ENCODE data around the gene DCAF5.
"Not testable (repeated sequence)": the region's sequence is repeated elsewhere in the genome, so short reads cannot be mapped to it uniquely, and the experiment has no call there.

The DCAF5 gene

DNA sequence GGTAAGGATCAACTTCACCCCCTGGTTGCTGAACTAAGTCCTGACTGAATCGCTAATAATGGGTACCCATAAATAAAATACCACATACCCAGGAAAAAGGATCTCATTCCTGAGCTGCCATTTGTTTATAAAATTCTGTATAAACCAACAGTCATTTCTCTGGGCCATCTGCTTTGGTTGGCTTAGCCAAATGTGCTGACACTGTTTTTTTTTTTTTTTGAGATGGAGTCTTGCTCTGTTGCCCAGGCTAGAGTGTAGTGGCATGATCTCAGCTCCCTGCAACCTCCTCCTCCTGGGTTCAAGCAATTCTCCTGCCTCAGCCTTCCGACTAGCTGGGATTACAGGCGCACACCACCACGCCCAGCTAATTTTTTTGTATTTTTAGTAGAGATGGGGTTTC lies 87.0 kb downstream of the DCAF5 start:
- Histone ChIP-seq H3K4me1 (ENCODE audit: control insufficient read depth in 5 of 5, insufficient read depth in 5 of 5, low read length in 5 of 5) (peaks cover 0 to 25% (median 9%) of the 10 kb centered on the region in 5 donors), H3K36me3 (ENCODE audit: control insufficient read depth in 5 of 5, insufficient read depth in 5 of 5, low read length in 5 of 5) (peaks cover 15 to 33% (median 19%) of the 10 kb centered on the region in 5 donors)
- not testable (repeated sequence) for H3K4me3 ChIP-seq (ENCODE audit: low read depth in 1 of 5, low read length in 5 of 5); H3K9ac ChIP-seq (ENCODE audit: low read length in 5 of 5); H3K27me3 ChIP-seq (ENCODE audit: control insufficient read depth in 5 of 5, insufficient read depth in 4 of 5, low read length in 5 of 5); H3K9me3 ChIP-seq (ENCODE audit: control insufficient read depth in 5 of 5, low read length in 5 of 5); H3K27ac ChIP-seq (ENCODE audit: low read depth, low read length)

DNA sequence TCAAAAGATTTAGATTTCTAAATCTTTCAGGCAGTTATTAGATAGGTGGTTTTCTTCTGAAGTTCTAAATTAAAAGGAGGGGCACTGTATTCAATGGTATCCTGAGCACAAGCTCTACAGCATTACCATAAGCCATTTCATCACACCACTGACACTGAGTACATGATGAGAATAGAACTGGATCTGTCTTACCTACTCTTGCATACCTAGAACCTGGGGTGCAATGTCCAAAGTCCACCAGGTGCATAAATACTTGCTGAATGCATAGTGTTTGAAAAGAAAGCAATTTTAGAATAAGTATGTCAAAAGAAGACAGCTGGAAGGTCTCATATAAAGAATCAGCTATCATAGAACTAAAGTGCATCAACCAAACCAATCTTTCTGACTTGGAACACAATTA lies 88.3 kb downstream of the DCAF5 start:
- Histone ChIP-seq H3K9me3 (ENCODE audit: control insufficient read depth in 5 of 5, low read length in 5 of 5) (no peaks in the 10 kb centered on the region), H3K27ac (ENCODE audit: low read depth, low read length) (no peak overlapping the region), H3K4me1 (ENCODE audit: control insufficient read depth in 5 of 5, insufficient read depth in 5 of 5, low read length in 5 of 5) (peaks cover 0 to 29% (median 14%) of the 10 kb centered on the region in 5 donors), H3K9ac (ENCODE audit: low read length in 5 of 5) (no peak overlapping the region), H3K27me3 (ENCODE audit: control insufficient read depth in 5 of 5, insufficient read depth in 4 of 5, low read length in 5 of 5) (no peaks in the 10 kb centered on the region), H3K4me3 (ENCODE audit: low read depth in 1 of 5, low read length in 5 of 5) (no peak overlapping the region), H3K36me3 (ENCODE audit: control insufficient read depth in 5 of 5, insufficient read depth in 5 of 5, low read length in 5 of 5) (peaks cover 15 to 37% (median 19%) of the 10 kb centered on the region in 5 donors)

DNA sequence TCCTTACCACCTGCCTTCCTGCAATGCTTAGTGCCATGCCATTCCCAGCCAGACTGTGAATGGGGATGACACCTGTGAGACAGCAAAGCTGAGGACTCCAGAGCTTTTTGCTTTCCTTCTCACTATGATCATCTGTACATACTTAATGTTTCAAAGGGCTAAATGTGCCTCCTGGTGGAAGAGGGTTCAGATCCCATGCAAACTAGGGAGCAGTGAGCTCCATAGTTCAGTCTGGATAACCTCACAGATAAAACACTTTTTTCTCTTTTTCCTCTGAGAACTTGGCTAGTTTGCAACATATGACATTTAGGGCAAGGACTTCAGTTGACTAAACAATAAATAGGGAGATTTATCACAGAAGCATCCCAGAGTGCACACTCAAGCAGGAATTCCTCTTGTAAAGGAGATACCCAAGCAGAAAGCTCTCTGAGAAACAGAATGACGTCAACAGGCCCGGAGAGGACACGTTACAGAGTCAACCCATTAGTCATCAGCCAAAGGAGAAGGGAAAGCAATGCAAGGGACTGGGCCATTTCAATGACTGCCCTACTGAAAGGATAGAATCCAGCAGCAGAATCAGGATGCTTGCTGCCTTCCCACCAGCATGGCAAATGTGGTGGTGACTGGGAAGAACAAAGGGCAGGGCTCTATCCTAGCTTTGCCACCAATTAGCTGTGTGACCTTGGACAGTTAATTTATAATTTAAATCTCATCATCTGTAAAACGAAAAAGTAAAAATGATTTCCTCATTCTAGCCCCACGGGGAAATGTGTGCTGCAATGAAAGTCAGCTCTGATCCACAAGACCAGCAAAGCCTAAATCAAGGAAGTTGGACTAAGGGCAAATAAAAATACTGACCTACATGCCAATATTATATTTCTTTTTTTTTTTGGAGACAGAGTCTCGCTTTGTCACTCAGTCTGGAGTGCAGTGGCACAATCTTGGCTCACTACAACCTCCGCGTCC lies 93.0 kb downstream of the DCAF5 start:
- Histone ChIP-seq H3K27ac (ENCODE audit: low read depth, low read length) (peak overlapping the region; percentile 74), H3K9ac (ENCODE audit: low read length in 5 of 5) (no peak overlapping the region), H3K36me3 (ENCODE audit: control insufficient read depth in 5 of 5, insufficient read depth in 5 of 5, low read length in 5 of 5) (peaks cover 15 to 55% (median 32%) of the 10 kb centered on the region in 5 donors), H3K27me3 (ENCODE audit: control insufficient read depth in 5 of 5, insufficient read depth in 4 of 5, low read length in 5 of 5) (no peaks in the 10 kb centered on the region), H3K4me1 (ENCODE audit: control insufficient read depth in 5 of 5, insufficient read depth in 5 of 5, low read length in 5 of 5) (peaks cover 0 to 18% (median 12%) of the 10 kb centered on the region in 5 donors), H3K4me3 (ENCODE audit: low read depth in 1 of 5, low read length in 5 of 5) (no peak overlapping the region), H3K9me3 (ENCODE audit: control insufficient read depth in 5 of 5, low read length in 5 of 5) (no peaks in the 10 kb centered on the region)

DNA sequence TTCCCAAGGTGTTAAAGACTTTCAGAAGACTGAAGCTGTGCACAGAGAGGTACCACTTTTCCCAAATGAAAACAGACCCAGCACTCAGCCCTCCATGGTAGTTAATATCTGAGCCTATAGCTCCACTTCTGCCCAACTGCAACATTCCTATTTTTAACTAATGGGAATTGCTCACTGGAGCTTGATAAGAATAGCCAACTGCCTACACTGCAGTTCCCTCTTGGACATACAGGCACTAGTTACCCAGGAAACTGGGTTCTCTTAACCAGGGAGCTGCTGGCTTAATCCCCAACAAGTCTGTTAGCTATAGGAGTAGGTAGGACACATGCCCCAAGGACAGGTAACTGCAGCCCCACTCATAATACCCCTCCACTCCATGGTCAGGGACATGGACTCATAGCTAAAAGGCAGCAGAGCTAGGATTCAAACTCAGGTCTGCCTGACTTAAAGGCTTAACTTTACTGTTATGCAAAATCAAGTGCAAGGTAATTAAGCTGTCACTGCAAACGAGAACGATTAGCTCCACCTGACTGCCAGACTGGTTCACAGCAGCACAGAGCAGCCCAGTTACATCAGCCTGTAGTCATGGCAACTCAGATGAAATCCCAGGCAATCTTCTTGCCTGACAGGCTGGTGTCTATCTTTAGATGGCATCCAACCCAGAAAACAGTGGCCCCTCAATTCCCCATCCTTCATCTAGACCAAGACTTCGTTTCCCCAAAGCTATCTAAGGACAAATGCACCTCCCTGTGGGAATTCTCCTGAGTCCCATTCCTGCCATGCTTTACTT lies 96.7 kb downstream of the DCAF5 start:
- Histone ChIP-seq H3K9me3 (ENCODE audit: control insufficient read depth in 5 of 5, low read length in 5 of 5) (no peaks in the 10 kb centered on the region), H3K4me1 (ENCODE audit: control insufficient read depth in 5 of 5, insufficient read depth in 5 of 5, low read length in 5 of 5) (peaks cover 3 to 32% (median 21%) of the 10 kb centered on the region in 5 donors), H3K27ac (ENCODE audit: low read depth, low read length) (no peak overlapping the region), H3K9ac (ENCODE audit: low read length in 5 of 5) (no peak overlapping the region), H3K4me3 (ENCODE audit: low read depth in 1 of 5, low read length in 5 of 5) (no peak overlapping the region), H3K36me3 (ENCODE audit: control insufficient read depth in 5 of 5, insufficient read depth in 5 of 5, low read length in 5 of 5) (peaks cover 0 to 47% (median 32%) of the 10 kb centered on the region in 5 donors), H3K27me3 (ENCODE audit: control insufficient read depth in 5 of 5, insufficient read depth in 4 of 5, low read length in 5 of 5) (no peaks in the 10 kb centered on the region)

DNA sequence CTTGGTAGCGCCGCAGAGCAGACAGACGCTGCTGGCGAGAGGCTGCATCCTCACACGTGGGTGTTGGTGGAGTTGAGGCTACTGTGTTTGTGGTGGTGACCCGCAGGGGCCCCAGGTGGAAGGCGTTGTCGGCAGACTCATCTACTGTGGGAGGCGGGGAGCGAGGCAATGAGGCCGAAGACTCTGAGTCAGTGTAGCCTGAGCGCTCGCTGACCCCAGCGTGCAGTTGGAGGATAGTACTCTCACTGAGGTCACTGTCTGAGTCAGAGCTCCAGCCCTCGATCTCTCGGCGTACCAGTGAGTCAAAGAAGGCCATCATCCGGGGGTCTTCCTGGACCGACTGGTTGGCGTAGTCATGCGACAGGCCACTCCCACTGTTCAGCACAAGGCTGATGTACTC lies 97.8 kb downstream of the DCAF5 start:
- Histone ChIP-seq H3K4me1 (ENCODE audit: control insufficient read depth in 5 of 5, insufficient read depth in 5 of 5, low read length in 5 of 5) (peaks cover 4 to 39% (median 31%) of the 10 kb centered on the region in 5 donors), H3K27ac (ENCODE audit: low read depth, low read length) (no peak overlapping the region), H3K36me3 (ENCODE audit: control insufficient read depth in 5 of 5, insufficient read depth in 5 of 5, low read length in 5 of 5) (peaks cover 0 to 39% (median 30%) of the 10 kb centered on the region in 5 donors)

DNA sequence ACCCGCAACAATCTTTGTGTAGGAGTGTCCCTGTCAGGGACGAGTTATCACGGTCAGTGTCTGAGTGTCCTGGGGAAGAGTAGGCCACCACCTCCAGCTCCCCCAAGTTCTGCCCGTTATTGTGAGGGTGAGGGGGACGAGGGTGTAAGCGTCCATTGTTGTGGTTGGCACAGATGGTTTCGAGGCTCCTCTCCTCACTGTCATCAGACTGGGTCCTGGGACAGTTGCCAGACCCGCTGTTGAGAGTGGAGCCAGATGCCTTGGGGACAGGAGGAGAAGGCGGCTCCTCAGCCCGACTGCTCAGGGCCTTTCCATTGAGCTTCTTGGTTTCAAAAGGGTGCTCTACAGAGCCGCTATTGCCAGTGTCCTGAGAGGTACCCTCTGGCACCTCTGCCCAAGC lies 98.9 kb downstream of the DCAF5 start:
- Histone ChIP-seq H3K4me1 (ENCODE audit: control insufficient read depth in 5 of 5, insufficient read depth in 5 of 5, low read length in 5 of 5) (peaks cover 7 to 41% (median 39%) of the 10 kb centered on the region in 5 donors), H3K36me3 (ENCODE audit: control insufficient read depth in 5 of 5, insufficient read depth in 5 of 5, low read length in 5 of 5) (peaks cover 0 to 34% (median 27%) of the 10 kb centered on the region in 5 donors), H3K9me3 (ENCODE audit: control insufficient read depth in 5 of 5, low read length in 5 of 5) (no peaks in the 10 kb centered on the region), H3K4me3 (ENCODE audit: low read depth in 1 of 5, low read length in 5 of 5) (no peak overlapping the region), H3K27me3 (ENCODE audit: control insufficient read depth in 5 of 5, insufficient read depth in 4 of 5, low read length in 5 of 5) (no peaks in the 10 kb centered on the region), H3K9ac (ENCODE audit: low read length in 5 of 5) (no peak overlapping the region), H3K27ac (ENCODE audit: low read depth, low read length) (no peak overlapping the region)

More for the DNA sequence above, 97.8 kb downstream of the DCAF5 start:
- Histone ChIP-seq H3K9me3 (ENCODE audit: control insufficient read depth in 5 of 5, low read length in 5 of 5) (no peaks in the 10 kb centered on the region), H3K4me3 (ENCODE audit: low read depth in 1 of 5, low read length in 5 of 5) (no peak overlapping the region), H3K9ac (ENCODE audit: low read length in 5 of 5) (no peak overlapping the region), H3K27me3 (ENCODE audit: control insufficient read depth in 5 of 5, insufficient read depth in 4 of 5, low read length in 5 of 5) (no peaks in the 10 kb centered on the region)

DNA sequence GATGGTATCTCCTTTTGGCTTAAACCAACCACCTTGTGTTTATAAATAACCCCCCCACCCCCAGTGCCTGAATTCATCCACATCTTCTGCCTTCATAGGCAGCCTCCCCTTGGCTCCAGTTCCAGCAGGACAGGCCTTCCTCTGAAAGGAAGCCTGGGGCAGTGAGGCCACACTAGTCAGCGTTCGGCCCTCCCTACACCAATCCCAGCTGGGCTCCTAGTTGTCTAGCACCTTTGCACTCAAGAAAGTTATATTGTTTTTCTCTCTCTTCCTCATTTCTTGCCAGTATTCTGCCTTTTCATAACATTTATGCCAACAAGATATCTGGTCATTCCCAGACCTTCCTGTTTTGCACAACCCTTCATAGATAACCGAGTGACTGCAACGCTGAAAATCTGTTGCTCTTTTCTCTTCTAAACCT lies 100.7 kb downstream of the DCAF5 start:
- Histone ChIP-seq H3K9me3 (ENCODE audit: control insufficient read depth in 5 of 5, low read length in 5 of 5) (no peaks in the 10 kb centered on the region), H3K27ac (ENCODE audit: low read depth, low read length) (peak overlapping the region; percentile 38), H3K4me1 (ENCODE audit: control insufficient read depth in 5 of 5, insufficient read depth in 5 of 5, low read length in 5 of 5) (peaks cover 10 to 58% (median 56%) of the 10 kb centered on the region in 5 donors), H3K36me3 (ENCODE audit: control insufficient read depth in 5 of 5, insufficient read depth in 5 of 5, low read length in 5 of 5) (peaks cover 0 to 25% (median 22%) of the 10 kb centered on the region in 5 donors), H3K4me3 (ENCODE audit: low read depth in 1 of 5, low read length in 5 of 5) (no peak overlapping the region), H3K27me3 (ENCODE audit: control insufficient read depth in 5 of 5, insufficient read depth in 4 of 5, low read length in 5 of 5) (no peaks in the 10 kb centered on the region), H3K9ac (ENCODE audit: low read length in 5 of 5) (no peak overlapping the region)

DNA sequence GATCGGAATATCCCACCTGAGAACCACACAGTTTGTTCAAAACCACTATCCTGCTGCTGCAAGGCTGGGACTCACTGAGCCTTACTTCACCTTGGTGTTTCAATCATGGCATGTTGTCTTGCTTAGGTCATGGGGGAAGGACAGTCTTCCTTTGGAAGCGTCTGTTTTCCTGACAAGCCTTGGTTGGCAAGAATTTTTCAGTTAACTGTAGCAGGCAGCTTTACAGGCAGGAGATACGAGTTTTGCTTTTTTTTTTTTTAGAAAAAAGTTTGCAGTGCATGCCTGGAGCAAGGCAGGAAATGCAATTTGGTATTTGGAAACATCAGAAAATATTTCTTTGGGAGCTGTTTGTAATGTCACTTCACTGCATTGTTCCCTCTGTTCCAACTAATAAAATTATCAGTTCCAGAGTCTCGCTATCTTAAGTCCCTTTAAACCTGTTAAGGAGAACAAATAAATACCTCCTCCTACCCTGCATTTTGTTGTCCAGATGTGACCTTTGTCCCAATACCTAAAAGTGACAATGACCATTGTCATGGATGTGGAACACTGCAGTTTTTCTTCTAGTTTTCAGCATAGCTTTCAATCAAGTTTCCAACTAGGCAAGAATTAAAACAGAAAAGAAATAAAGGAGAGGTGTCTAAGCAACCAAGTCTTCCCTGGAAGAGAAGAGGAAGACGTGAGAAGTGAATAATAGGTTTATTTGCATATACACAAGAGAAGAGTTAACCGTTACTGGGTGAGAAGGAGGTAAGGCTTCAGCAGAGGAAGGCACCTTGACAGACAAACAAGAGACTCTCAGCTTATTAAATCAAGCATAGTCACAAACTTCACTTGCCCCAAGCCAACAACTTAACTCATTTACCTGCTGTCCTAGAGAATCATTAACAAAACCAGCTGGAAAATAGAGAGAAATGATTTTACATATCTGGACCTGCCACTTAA lies 102.4 kb downstream of the DCAF5 start:
- Histone ChIP-seq H3K4me3 (ENCODE audit: low read depth in 1 of 5, low read length in 5 of 5) (peak overlapping the region in 3 of 5 donors; percentile 3 to 13 (median 4)), H3K4me1 (ENCODE audit: control insufficient read depth in 5 of 5, insufficient read depth in 5 of 5, low read length in 5 of 5) (peaks cover 25 to 75% (median 70%) of the 10 kb centered on the region in 5 donors), H3K36me3 (ENCODE audit: control insufficient read depth in 5 of 5, insufficient read depth in 5 of 5, low read length in 5 of 5) (peaks cover 0 to 25% (median 19%) of the 10 kb centered on the region in 5 donors), H3K9me3 (ENCODE audit: control insufficient read depth in 5 of 5, low read length in 5 of 5) (no peaks in the 10 kb centered on the region), H3K27ac (ENCODE audit: low read depth, low read length) (peak overlapping the region; percentile 92), H3K27me3 (ENCODE audit: control insufficient read depth in 5 of 5, insufficient read depth in 4 of 5, low read length in 5 of 5) (no peaks in the 10 kb centered on the region), H3K9ac (ENCODE audit: low read length in 5 of 5) (peak overlapping the region in 2 of 5 donors; percentile 25 to 28)

DNA sequence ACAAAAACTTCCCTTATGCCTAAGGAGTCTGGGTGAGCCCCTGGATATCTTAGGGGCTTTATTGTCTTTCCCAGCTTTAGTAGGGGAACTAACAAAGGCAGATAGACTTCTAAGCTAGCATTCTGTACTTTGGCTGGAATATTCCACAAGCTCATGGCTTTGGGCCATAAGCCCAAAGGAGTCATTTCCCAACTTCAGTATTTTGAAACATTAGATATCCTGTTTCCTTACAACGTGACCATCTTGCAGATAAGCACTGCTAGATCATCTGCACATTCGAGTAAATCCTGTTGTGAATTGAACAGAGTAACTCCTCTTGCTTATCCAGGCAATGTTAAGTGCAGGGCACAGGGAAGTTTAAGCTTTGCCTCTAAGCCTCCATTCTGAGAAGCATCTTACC lies 103.2 kb downstream of the DCAF5 start:
- H3K4me3 ChIP-seq (ENCODE audit: low read depth in 1 of 5, low read length in 5 of 5), result peak overlapping the region in 3 of 5 donors; percentile 3 to 13 (median 4)
- peaks cover 28 to 83% (median 78%) of the 10 kb centered on the region in 5 donors for H3K4me1 ChIP-seq (ENCODE audit: control insufficient read depth in 5 of 5, insufficient read depth in 5 of 5, low read length in 5 of 5)
- H3K27ac ChIP-seq (ENCODE audit: low read depth, low read length), result peak overlapping the region; percentile 92
- H3K9me3 ChIP-seq (ENCODE audit: control insufficient read depth in 5 of 5, low read length in 5 of 5), result no peaks in the 10 kb centered on the region
- H3K27me3 ChIP-seq (ENCODE audit: control insufficient read depth in 5 of 5, insufficient read depth in 4 of 5, low read length in 5 of 5), result no peaks in the 10 kb centered on the region
- H3K36me3 ChIP-seq (ENCODE audit: control insufficient read depth in 5 of 5, insufficient read depth in 5 of 5, low read length in 5 of 5), result peaks cover 0 to 17% (median 10%) of the 10 kb centered on the region in 5 donors
- H3K9ac ChIP-seq (ENCODE audit: low read length in 5 of 5), result peak overlapping the region in 3 of 5 donors; percentile 5 to 68 (median 57)

All from subcutaneous abdominal adipose tissue (tissue), 5 donors.